HepG2 (cell line): ENCODE measurements around the gene FGD3.

Experiments used
- MAZ ChIP-seq, 2 experiments: sonication (generic) in 1 of 2; formaldehyde crosslinking in 1 of 2; IDR thresholded peaks; 2 replicates each; pipeline versions ENCODE4 v1.5.0 to v1.6.1; 2012 to 2020; ENCODE audit warnings: low read depth in 2 of 2, mild to moderate bottlenecking in 2 of 2, borderline replicate concordance in 1 of 2, improper control_type of control experiment in 1 of 2, low read length in 1 of 2, missing genetic modification reagents in 1 of 2, moderate library complexity in 1 of 2
- PREB ChIP-seq: sonication (generic); formaldehyde crosslinking; IDR thresholded peaks from 2 replicates; pipeline ENCODE4 v1.4.0; 2020; ENCODE audit warnings: missing genetic modification reagents
- SP1 ChIP-seq, 2 experiments: fragments of 450-650 bp in 1 of 2; sonication (generic) in 1 of 2; formaldehyde crosslinking in 1 of 2; IDR thresholded peaks; 2 replicates each; pipeline versions ENCODE4 v1.4.0 to v1.6.1; 2016 to 2020; ENCODE audit warnings: missing genetic modification reagents in 1 of 2
- ZNF44 ChIP-seq: sonication (generic); formaldehyde crosslinking; IDR thresholded peaks from 2 replicates; pipeline ENCODE4 v1.5.1; 2020; ENCODE audit warnings: mild to moderate bottlenecking, missing genetic modification reagents
- ZNF589 ChIP-seq: sonication (generic); formaldehyde crosslinking; conservative IDR thresholded peaks from 2 replicates; pipeline ENCODE4 v1.8.0; 2022; ENCODE audit warnings: mild to moderate bottlenecking, moderate library complexity, missing genetic modification reagents
- ZNF816 ChIP-seq: sonication (generic); formaldehyde crosslinking; IDR thresholded peaks from 2 replicates; pipeline ENCODE4 v1.8.0; 2022; ENCODE audit warnings: missing genetic modification reagents, mild to moderate bottlenecking, borderline replicate concordance

DNA sequence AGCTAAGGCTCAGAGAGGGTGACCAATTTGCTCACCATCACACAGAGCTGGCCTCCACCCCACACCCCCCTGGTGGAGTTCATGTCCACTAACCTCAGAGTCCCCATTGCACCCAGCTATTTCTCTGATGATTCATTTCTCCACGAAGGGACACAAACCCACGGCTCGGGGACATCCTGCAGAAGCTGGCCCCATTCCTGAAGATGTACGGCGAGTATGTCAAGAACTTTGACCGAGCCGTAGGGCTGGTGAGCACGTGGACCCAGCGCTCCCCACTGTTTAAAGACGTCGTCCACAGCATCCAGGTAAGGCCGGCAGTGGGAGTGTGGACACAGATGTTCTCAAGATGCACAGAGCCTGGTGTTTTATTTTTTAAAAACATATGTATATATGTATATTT is 58.6 kb downstream of the FGD3 start:
- no peak for TF ChIP-seq ZNF816 (CRISPR knock-in tag)
- TF ChIP-seq SP1 (IDR thresholded peaks at IDR 0.05), result no peak
- no peak for TF ChIP-seq SP1 (CRISPR knock-in tag; IDR thresholded peaks at IDR 0.05)
- TF ChIP-seq PREB, result no peak
- no peak for TF ChIP-seq ZNF589 (CRISPR knock-in tag)
- TF ChIP-seq MAZ (IDR thresholded peaks at IDR 0.05; ENCODE audit: borderline replicate concordance, low read depth, low read length), result no peak
- TF ChIP-seq MAZ (CRISPR knock-in tag; IDR thresholded peaks at IDR 0.05; ENCODE audit: low read depth), result no peak
- TF ChIP-seq ZNF44 (CRISPR knock-in tag), result no peak
